AG04450 (cell line): ENCODE measurements around the gene HSF4. TPM values are rescaled to one million over a fixed set of nuclear protein-coding genes. Genes with fewer than 3 reads are reported as not detected.

Experiments used
- CTCF ChIA-PET: fragments of 300-600, 350-600 bp; formaldehyde crosslinking; extraction: SDS; loops from one replicate; lab custom pipeline; 2022; ENCODE audit warnings: antibody characterized with exemption, inconsistent platforms; lab: Charles Lee
- POLR2A ChIA-PET: fragments of 350-600 bp; formaldehyde crosslinking; extraction: SDS; loops from one replicate; lab custom pipeline; 2021; ENCODE audit warnings: antibody characterized with exemption, inconsistent platforms; lab: Yijun Ruan, JAX
- DNase-seq: peaks from one replicate; pipeline ENCODE4 v3.0.0-alpha.2; 2011; ENCODE audit warnings: low read depth, low spot score
- H3K27ac ChIP-seq: one replicate; pipeline ENCODE4 v1.5.1; 2012; ENCODE audit warnings: low read depth, low read length, control low read depth
- H3K27me3 ChIP-seq: one replicate; pipeline ENCODE4 v1.6.0; 2012; ENCODE audit warnings: low read length; ENCODE audit not compliant: control insufficient read depth, insufficient read depth
- H3K4me3 ChIP-seq: 2 replicates; pipeline ENCODE4 v1.5.1; 2011; ENCODE audit warnings: mild to moderate bottlenecking, low read depth, low read length, control low read depth
- H3K9me3 ChIP-seq: 2 replicates; pipeline ENCODE4 v1.5.1; 2012; ENCODE audit warnings: low read length; ENCODE audit not compliant: control insufficient read depth, insufficient read depth
- CTCF ChIP-seq: IDR thresholded peaks from 2 replicates; pipeline ENCODE4 v1.5.1; 2011; ENCODE audit warnings: low read depth, low read length, control low read depth, inconsistent platforms
- polyA plus RNA-seq: library from polyadenylated mRNA; depleted of rRNA; stranded (reverse); fragments of >200 nt; gene quantifications from 2 replicates; pipeline ENCODE4 v1.2.3, GENCODE V29; 2011

Gene HSF4
- polyA plus RNA-seq, 1 experiment = 0.82 TPM

- H3K4me3 ChIP-seq = peak overlapping the region; percentile 52
- POLR2A ChIA-PET = interaction anchor here (0.5 to 1.3 kb wide), 4 partner anchors 11 to 227 kb away, joined by 3 to 4 read pairs (median 4); no protein-coding TSS in a partner anchor
- peak; percentile 34 for DNase-seq
- no peak overlapping the region for H3K27ac ChIP-seq
- no peaks in the 10 kb centered on the region for H3K27me3 ChIP-seq
- CTCF ChIA-PET = interaction anchor here (0.6 to 1.1 kb wide), 2 partner anchors 14 to 317 kb away, joined by 3 read pairs; partner anchors contain the start of genes FBXL8 and TRADD
- no peaks in the 10 kb centered on the region; the same call in 1 of the 2 replicates for H3K9me3 ChIP-seq
- peak; percentile 25; the same call in 1 of the 2 replicates for TF ChIP-seq CTCF
Measured at GRCh38 chr16:67173808-67174705, 9.5 kb downstream of the HSF4 start.

- Histone ChIP-seq H3K9me3 (no peaks in the 10 kb centered on the region; the same call in 1 of the 2 replicates), H3K4me3 (peak overlapping the region; percentile 52), H3K27me3 (no peaks in the 10 kb centered on the region), H3K27ac (no peak overlapping the region)
- ChIA-PET POLR2A (interaction anchor here (0.5 to 1.3 kb wide), 3 partner anchors 11 to 228 kb away, joined by 3 to 4 read pairs (median 3); no protein-coding TSS in a partner anchor), CTCF (interaction anchor here (0.6 to 2.2 kb wide), 4 partner anchors 15 to 316 kb away, joined by 3 to 11 read pairs (median 4); partner anchors contain the start of genes B3GNT9, FBXL8 and TRADD)
- DNase-seq = no peak
- no peak for TF ChIP-seq CTCF
Measured at GRCh38 chr16:67174706-67175231, 10.2 kb downstream of the HSF4 start.

- DNase-seq = no peak
- ChIA-PET POLR2A (interaction anchor here (1.4 kb wide), 1 partner anchor 21 kb away, joined by 3 read pairs; no protein-coding TSS in a partner anchor), CTCF (interaction anchor here (0.6 to 2.2 kb wide), 3 partner anchors 9 to 22 kb away, joined by 3 to 11 read pairs (median 7); no protein-coding TSS in a partner anchor)
- H3K9me3 ChIP-seq = no peaks in the 10 kb centered on the region; the same call in 1 of the 2 replicates
- no peak overlapping the region for H3K4me3 ChIP-seq
- no peak overlapping the region for H3K27ac ChIP-seq
- no peaks in the 10 kb centered on the region for H3K27me3 ChIP-seq
- TF ChIP-seq CTCF = no peak
Measured at GRCh38 chr16:67176662-67177061, 12.1 kb downstream of the HSF4 start.

GRCh38 chr16:67177743-67178699, 13.5 kb downstream of the HSF4 start:
- H3K4me3 ChIP-seq = peak overlapping the region; percentile 20; the same call in 1 of the 2 replicates
- ChIA-PET CTCF (interaction anchor here (0.6 kb wide), 1 partner anchor 223 kb away, joined by 3 read pairs; no protein-coding TSS in a partner anchor), POLR2A (interaction anchor here (1.4 kb wide), 1 partner anchor 23 kb away, joined by 3 read pairs; no protein-coding TSS in a partner anchor)
- no peak overlapping the region for H3K27ac ChIP-seq
- H3K27me3 ChIP-seq = no peaks in the 10 kb centered on the region
- DNase-seq = no peak
- no peak for TF ChIP-seq CTCF
- no peaks in the 10 kb centered on the region; the same call in 1 of the 2 replicates for H3K9me3 ChIP-seq
